ENCODE data around the gene PGGT1B. TPM values are rescaled to one million over a fixed set of nuclear protein-coding genes. Genes with fewer than 3 reads are reported as not detected.

Gene PGGT1B
- total and polyA plus RNA-seq, 2 of the 8 experiments (the other 6 are each of a cell fraction or from before 2014, with no cell fraction given), result 1.9 to 43.1 TPM

DNA sequence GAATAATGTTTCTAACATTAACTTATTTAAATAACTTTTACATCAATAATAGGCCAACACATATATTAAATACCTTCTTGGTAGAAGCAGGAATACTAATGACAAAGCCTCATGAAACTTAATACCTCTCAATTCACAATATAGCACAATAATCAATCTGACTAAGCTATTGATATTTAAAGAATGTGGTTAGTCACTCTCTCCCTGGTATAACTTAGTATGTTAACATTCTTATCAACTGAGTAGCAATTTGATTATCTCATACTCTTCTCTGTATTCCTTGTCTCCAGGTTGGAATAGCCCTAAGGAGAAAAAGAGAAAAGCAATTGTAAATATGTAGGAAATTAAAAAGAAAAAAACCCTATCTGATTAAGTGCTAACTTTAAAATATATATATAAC is 4.9 kb upstream of the PGGT1B start:
- Histone ChIP-seq H2BK15ac (ENCODE audit: low read length) (no peak overlapping the region), H3K4me1 (replicated peaks in 1 of 4; ENCODE audit: control insufficient read depth in 3 of 4, insufficient read depth in 4 of 4, low read length in 3 of 4) (no peaks in the 10 kb centered on the region), H2AK5ac (ENCODE audit: low read depth, low read length) (no peak overlapping the region), H4K91ac (replicated peaks; ENCODE audit: insufficient read length, low read length) (no peak overlapping the region), H3K4ac (replicated peaks; ENCODE audit: insufficient read length, low read depth, low read length) (no peak overlapping the region), H3K79me2 (ENCODE audit: control insufficient read depth in 1 of 2, insufficient read depth in 2 of 2, low read length in 2 of 2) (no peaks in the 10 kb centered on the region), H3K4me2 (ENCODE audit: insufficient read depth in 1 of 2, low read depth in 2 of 2, low read length in 2 of 2) (no peak overlapping the region), H2BK12ac (ENCODE audit: low read depth, low read length) (no peak overlapping the region), H3K56ac (replicated peaks; ENCODE audit: insufficient read length, low read depth, low read length) (no peak overlapping the region), H2BK5ac (ENCODE audit: low read depth, low read length) (no peak overlapping the region), H3K36me3 (ENCODE audit: control insufficient read depth in 2 of 4, insufficient read depth in 4 of 4, low read length in 3 of 4) (peaks cover 0 to 34% (median 8%) of the 10 kb centered on the region in 4 experiments; a peak in 3 of 8 replicates), H3K23me2 (ENCODE audit: low read depth, low read length) (peaks cover 4% of the 10 kb centered on the region; the same call in 1 of the 2 replicates), H4K8ac (ENCODE audit: extremely low read depth, insufficient read depth, low read length) (no peak overlapping the region), H4K5ac (ENCODE audit: insufficient read length, low read depth, low read length) (no peak overlapping the region), H3K18ac (ENCODE audit: extremely low read depth, low read length) (no peak overlapping the region), H3K14ac (ENCODE audit: insufficient read length) (no peak overlapping the region), H4K20me1 (replicated peaks in 1 of 2; ENCODE audit: control insufficient read depth in 1 of 2, insufficient read depth in 2 of 2, low read length in 2 of 2) (no peaks in the 10 kb centered on the region), H3K9me3 (ENCODE audit: insufficient read depth in 2 of 2, low read depth in 1 of 2, low read length in 1 of 2) (no peaks in the 10 kb centered on the region), H3K23ac (ENCODE audit: insufficient read length) (no peak overlapping the region), H3K4me3 (ENCODE audit: extremely low read depth in 1 of 4, insufficient read depth in 2 of 4, low read depth in 3 of 4, low read length in 4 of 4) (no peak overlapping the region), H2AFZ (ENCODE audit: low read length) (no peak overlapping the region), H2BK20ac (ENCODE audit: low read length) (no peak overlapping the region), H3K27ac (ENCODE audit: low read depth, low read length) (no peak overlapping the region), H3K27me3 (replicated peaks in 1 of 4; ENCODE audit: control insufficient read depth in 3 of 4, extremely low read depth in 1 of 4, insufficient read depth in 3 of 4, low read length in 3 of 4) (no peaks in the 10 kb centered on the region), H3K9ac (replicated peaks in 1 of 4; ENCODE audit: extremely low read depth in 1 of 4, low read depth in 3 of 4, low read length in 3 of 4) (peak overlapping the region in 1 of 4 experiments; percentile 34; a peak in 1 of 7 replicates), H2BK120ac (replicated peaks; ENCODE audit: low read depth, low read length) (no peak overlapping the region), H3K79me1 (ENCODE audit: low read depth, low read length) (no peaks in the 10 kb centered on the region)
- no peak for TF ChIP-seq MAFK (IDR thresholded peaks at IDR 0.05; ENCODE audit: low read depth, low read length)
- TF ChIP-seq ZNF274 (IDR thresholded peaks at IDR 0.05; ENCODE audit: borderline replicate concordance, extremely low read depth, low read length), result no peak
- no peak for DNase-seq (ENCODE audit: low read depth in 1 of 2, low spot score in 2 of 2)
- FAIRE-seq, result no peak
- ChIA-PET CTCF (ENCODE audit: partially characterized antibody) (interaction anchor here (0.6 kb wide), 1 partner anchor 304 kb away, joined by 3 read pairs; no protein-coding TSS in a partner anchor), POLR2A (ENCODE audit: partially characterized antibody) (no interaction called here)

All from H1 (cell line).